Sigmoid colon (tissue), 4 donors: ENCODE measurements around the gene FHL3.

Source experiments
- EP300 ChIP-seq, 4 donors: sonication (generic); formaldehyde crosslinking; IDR thresholded peaks; one replicate each; pipeline ENCODE4 v1.6.1; 2017; ENCODE audit warnings: antibody characterized with exemption in 4 of 4
- POLR2A ChIP-seq, 2 donors: fragments of 450-650 bp; IDR thresholded peaks; one replicate each; pipeline ENCODE4 v1.6.1; 2016; ENCODE audit warnings: antibody characterized with exemption in 2 of 2, mild to moderate bottlenecking in 2 of 2, moderate library complexity in 2 of 2
- TF ChIP-seq, protein P1 (sequence below), 4 experiments: fragments of 450-650 bp in 3 of 4; fragments of 200-600 bp in 1 of 4; IDR thresholded peaks; one replicate each; pipeline ENCODE4 v1.5.1; 2016 to 2019; ENCODE audit warnings: antibody characterized with exemption in 4 of 4, mild to moderate bottlenecking in 3 of 4, moderate library complexity in 2 of 4

DNA sequence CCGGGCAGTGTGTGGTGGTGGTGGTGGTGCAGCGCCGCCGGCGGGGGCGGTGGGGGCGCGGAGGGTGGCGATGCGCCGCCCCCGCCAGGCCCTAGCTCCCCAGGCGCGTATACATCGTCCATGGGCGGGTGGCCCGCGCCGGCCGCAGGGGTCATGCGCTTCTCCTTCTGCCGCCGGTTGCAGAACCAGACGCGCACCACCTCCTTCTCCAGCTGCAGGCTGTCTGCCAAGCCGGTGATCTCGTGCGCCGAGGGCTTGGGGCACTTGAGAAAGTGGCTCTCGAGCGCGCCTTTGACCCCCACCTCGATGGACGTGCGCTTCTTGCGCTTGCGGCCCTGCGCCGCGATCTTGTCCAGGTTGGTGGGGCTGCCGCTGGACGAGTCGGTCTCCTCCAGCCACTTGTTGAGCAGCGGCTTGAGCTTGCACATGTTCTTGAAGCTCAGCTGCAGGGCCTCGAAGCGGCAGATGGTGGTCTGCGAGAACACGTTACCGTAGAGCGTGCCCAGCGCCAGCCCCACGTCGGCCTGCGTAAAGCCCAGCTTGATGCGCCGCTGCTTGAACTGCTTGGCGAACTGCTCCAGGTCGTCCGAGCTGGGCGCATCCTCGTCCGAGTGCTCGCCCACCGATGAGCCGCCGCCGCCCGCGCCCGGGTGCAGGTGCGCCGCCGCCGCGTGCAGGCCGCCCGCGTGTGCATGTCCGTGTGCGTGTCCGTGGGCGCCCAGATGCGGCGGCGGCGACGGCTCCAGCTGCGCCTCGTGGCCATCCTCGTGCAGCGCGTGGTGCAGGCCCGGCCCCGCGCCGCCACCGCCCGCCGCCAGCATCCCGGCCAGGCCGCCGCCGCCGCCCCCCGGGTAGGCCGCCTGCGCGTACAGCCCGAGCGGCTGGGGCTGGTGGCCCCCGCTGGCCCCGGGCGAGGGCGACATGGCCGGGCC, 40.4 kb upstream of the FHL3 start:
- no peak for TF ChIP-seq POLR2A (IDR thresholded peaks at IDR 0.05)
- TF ChIP-seq, protein P1, sequence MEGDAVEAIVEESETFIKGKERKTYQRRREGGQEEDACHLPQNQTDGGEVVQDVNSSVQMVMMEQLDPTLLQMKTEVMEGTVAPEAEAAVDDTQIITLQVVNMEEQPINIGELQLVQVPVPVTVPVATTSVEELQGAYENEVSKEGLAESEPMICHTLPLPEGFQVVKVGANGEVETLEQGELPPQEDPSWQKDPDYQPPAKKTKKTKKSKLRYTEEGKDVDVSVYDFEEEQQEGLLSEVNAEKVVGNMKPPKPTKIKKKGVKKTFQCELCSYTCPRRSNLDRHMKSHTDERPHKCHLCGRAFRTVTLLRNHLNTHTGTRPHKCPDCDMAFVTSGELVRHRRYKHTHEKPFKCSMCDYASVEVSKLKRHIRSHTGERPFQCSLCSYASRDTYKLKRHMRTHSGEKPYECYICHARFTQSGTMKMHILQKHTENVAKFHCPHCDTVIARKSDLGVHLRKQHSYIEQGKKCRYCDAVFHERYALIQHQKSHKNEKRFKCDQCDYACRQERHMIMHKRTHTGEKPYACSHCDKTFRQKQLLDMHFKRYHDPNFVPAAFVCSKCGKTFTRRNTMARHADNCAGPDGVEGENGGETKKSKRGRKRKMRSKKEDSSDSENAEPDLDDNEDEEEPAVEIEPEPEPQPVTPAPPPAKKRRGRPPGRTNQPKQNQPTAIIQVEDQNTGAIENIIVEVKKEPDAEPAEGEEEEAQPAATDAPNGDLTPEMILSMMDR (IDR thresholded peaks at IDR 0.05) = no peak
- no peak for TF ChIP-seq EP300 (IDR thresholded peaks at IDR 0.05)
